Effector CD8-positive, alpha-beta T cell (primary cell): ENCODE measurements around the gene TFDP1.

Experiments
- DNase-seq: peaks from one replicate; lab custom pipeline; 2025; lab: John Stamatoyannopoulos, UW

The TFDP1 gene

GRCh38 chr13:113651511-113652403 is 67.2 kb downstream of the TFDP1 start:
- no peak for DNase-seq

- DNase-seq: no peak
Observed at GRCh38 chr13:113652404-113653263, 68.1 kb downstream of the TFDP1 start.

- no peak for DNase-seq
Observed at GRCh38 chr13:113653264-113654174, 69.0 kb downstream of the TFDP1 start.

- DNase-seq: no peak
Observed at GRCh38 chr13:113654175-113654560, 69.6 kb downstream of the TFDP1 start.

GRCh38 chr13:113654591-113655345 is 70.2 kb downstream of the TFDP1 start:
- no peak for DNase-seq

- DNase-seq: no peak
Observed at GRCh38 chr13:113655346-113656002, 70.9 kb downstream of the TFDP1 start.

GRCh38 chr13:113656003-113656588 is 71.5 kb downstream of the TFDP1 start:
- DNase-seq: no peak

GRCh38 chr13:113656831-113657671 is 72.5 kb downstream of the TFDP1 start:
- no peak for DNase-seq

- DNase-seq: no peak
Observed at GRCh38 chr13:113657851-113658741, 73.5 kb downstream of the TFDP1 start, which contains the start of gene ATP4B. Gene ATP4B, minus strand, starts transcription at chr13:113658198. Its CDS starts 54 bp downstream, at chr13:113658144.

- no peak for DNase-seq
Observed at GRCh38 chr13:113658836-113659235, 74.3 kb downstream of the TFDP1 start.

- DNase-seq: no peak
Observed at GRCh38 chr13:113659337-113659736, 74.8 kb downstream of the TFDP1 start.

GRCh38 chr13:113660066-113660465 is 75.5 kb downstream of the TFDP1 start:
- no peak for DNase-seq

- no peak for DNase-seq
Observed at GRCh38 chr13:113661509-113661908, 77.0 kb downstream of the TFDP1 start.

GRCh38 chr13:113663934-113664333 is 79.4 kb downstream of the TFDP1 start:
- no peak for DNase-seq

- DNase-seq: no peak
Observed at GRCh38 chr13:113664751-113665596, 80.4 kb downstream of the TFDP1 start.

- no peak for DNase-seq
Observed at GRCh38 chr13:113665597-113666328, 81.2 kb downstream of the TFDP1 start.
